Measurements from ENCODE around the gene LRRC32. TPM values are rescaled to one million over a fixed set of nuclear protein-coding genes. Genes with fewer than 3 reads are reported as not detected.

The LRRC32 gene
- polyA plus RNA-seq, 1 donor (not counting 4 experiments of a cell fraction or from before 2014, with no cell fraction given) = not detected

DNA sequence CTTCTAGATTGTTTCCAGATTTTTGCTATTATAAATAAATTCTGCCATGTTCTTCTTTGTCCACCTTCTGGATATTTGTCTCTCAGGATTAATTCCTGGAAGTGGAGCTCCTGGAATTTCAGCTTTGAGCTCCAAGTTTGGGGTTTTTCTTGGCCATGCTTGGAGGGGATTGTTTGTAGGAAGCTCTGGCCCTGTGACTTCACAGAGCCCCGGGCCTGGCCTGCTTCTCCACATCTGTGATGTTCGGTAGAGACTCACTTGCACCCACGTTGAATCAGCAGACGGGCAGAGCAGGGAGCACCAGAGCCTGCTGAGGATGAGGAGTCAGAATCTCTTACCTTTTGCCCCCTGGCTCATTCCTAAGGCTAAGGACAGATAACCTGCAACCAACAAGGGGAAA lies 35.7 kb downstream of the LRRC32 start:
- no peak for FAIRE-seq
- no peak for DNase-seq (ENCODE audit: low read depth, low spot score)
- TF ChIP-seq, protein P1, sequence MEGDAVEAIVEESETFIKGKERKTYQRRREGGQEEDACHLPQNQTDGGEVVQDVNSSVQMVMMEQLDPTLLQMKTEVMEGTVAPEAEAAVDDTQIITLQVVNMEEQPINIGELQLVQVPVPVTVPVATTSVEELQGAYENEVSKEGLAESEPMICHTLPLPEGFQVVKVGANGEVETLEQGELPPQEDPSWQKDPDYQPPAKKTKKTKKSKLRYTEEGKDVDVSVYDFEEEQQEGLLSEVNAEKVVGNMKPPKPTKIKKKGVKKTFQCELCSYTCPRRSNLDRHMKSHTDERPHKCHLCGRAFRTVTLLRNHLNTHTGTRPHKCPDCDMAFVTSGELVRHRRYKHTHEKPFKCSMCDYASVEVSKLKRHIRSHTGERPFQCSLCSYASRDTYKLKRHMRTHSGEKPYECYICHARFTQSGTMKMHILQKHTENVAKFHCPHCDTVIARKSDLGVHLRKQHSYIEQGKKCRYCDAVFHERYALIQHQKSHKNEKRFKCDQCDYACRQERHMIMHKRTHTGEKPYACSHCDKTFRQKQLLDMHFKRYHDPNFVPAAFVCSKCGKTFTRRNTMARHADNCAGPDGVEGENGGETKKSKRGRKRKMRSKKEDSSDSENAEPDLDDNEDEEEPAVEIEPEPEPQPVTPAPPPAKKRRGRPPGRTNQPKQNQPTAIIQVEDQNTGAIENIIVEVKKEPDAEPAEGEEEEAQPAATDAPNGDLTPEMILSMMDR (optimal IDR thresholded peaks at IDR 0.05 in 1 of 3, IDR thresholded peaks at IDR 0.05 in 1 of 3, conservative IDR thresholded peaks at IDR 0.05 in 1 of 3; ENCODE audit: extremely low read depth in 1 of 3, insufficient read depth in 2 of 3, low read length in 3 of 3) = no peak
- TF ChIP-seq EZH2 (IDR thresholded peaks at IDR 0.05; ENCODE audit: low read length) = no peak
- H3K9me1 ChIP-seq (ENCODE audit: control insufficient read depth, extremely low read depth, insufficient read depth, low read length) = no peaks in the 10 kb centered on the region
- H3K27me3 ChIP-seq (ENCODE audit: control insufficient read depth, extremely low read depth, insufficient read depth, low read length) = peaks cover 13% of the 10 kb centered on the region
- no peaks in the 10 kb centered on the region for H3K36me3 ChIP-seq (ENCODE audit: control insufficient read depth in 2 of 2, extremely low read depth in 1 of 2, insufficient read depth in 2 of 2, low read length in 2 of 2)
- H3K9ac ChIP-seq (ENCODE audit: control insufficient read depth, extremely low read depth, insufficient read depth, low read length) = no peak overlapping the region
- no peak overlapping the region for H3K27ac ChIP-seq (ENCODE audit: control insufficient read depth, insufficient read depth, low read length)
- no peaks in the 10 kb centered on the region for H3K79me2 ChIP-seq (ENCODE audit: control insufficient read depth, insufficient read depth, low read length)
- H3K4me3 ChIP-seq (ENCODE audit: control insufficient read depth in 2 of 3, extremely low read depth in 1 of 3, insufficient read depth in 2 of 3, low read depth in 1 of 3, low read length in 3 of 3) = no peak overlapping the region
- dilution Hi-C loops (cut with MboI; ENCODE audit: extremely low pct_ligation_motif_present, low sequenced_read_pairs) = no loop called here
- H2AFZ ChIP-seq (ENCODE audit: control insufficient read depth, low read length) = no peak overlapping the region
- no peaks in the 10 kb centered on the region for H3K9me3 ChIP-seq (ENCODE audit: control insufficient read depth, low read depth, low read length)
- H3K4me1 ChIP-seq (ENCODE audit: control insufficient read depth, extremely low read depth, insufficient read depth, low read length) = peaks cover 4% of the 10 kb centered on the region
- no peak overlapping the region for H3K4me2 ChIP-seq (ENCODE audit: control insufficient read depth, extremely low read depth, insufficient read depth, low read depth, low read length)
- H4K20me1 ChIP-seq (ENCODE audit: control insufficient read depth, extremely low read depth, insufficient read depth, low read length) = no peaks in the 10 kb centered on the region

DNA sequence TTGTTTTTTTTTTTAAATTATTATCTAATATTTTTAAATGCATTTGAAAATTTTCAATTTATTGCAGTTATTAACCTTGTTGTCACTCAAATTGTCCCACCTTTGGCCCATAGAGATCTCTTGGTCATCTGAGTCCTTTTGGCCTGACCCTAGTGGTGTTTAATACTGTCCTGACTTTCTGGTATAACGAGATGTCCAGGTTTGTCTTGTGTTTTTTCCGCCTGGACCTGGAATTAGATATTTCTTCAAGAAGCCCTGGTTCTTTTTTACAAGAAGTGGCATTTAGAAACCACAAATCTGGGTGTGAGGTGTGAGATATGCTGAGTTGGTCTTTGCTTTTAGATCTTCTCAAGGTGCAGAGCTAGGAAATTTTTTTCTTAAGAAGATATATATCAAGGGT lies 38.1 kb downstream of the LRRC32 start:
- Histone ChIP-seq H3K27ac (ENCODE audit: control insufficient read depth, insufficient read depth, low read length) (no peak overlapping the region), H3K9me3 (ENCODE audit: control insufficient read depth, low read depth, low read length) (no peaks in the 10 kb centered on the region), H3K4me2 (ENCODE audit: control insufficient read depth, extremely low read depth, insufficient read depth, low read depth, low read length) (no peak overlapping the region), H3K79me2 (ENCODE audit: control insufficient read depth, insufficient read depth, low read length) (no peaks in the 10 kb centered on the region), H3K36me3 (ENCODE audit: control insufficient read depth in 2 of 2, extremely low read depth in 1 of 2, insufficient read depth in 2 of 2, low read length in 2 of 2) (no peaks in the 10 kb centered on the region), H3K4me3 (ENCODE audit: control insufficient read depth in 2 of 3, extremely low read depth in 1 of 3, insufficient read depth in 2 of 3, low read depth in 1 of 3, low read length in 3 of 3) (no peak overlapping the region), H3K9ac (ENCODE audit: control insufficient read depth, extremely low read depth, insufficient read depth, low read length) (no peak overlapping the region), H2AFZ (ENCODE audit: control insufficient read depth, low read length) (no peak overlapping the region), H3K4me1 (ENCODE audit: control insufficient read depth, extremely low read depth, insufficient read depth, low read length) (peaks cover 4% of the 10 kb centered on the region), H3K27me3 (ENCODE audit: control insufficient read depth, extremely low read depth, insufficient read depth, low read length) (peaks cover 8% of the 10 kb centered on the region), H4K20me1 (ENCODE audit: control insufficient read depth, extremely low read depth, insufficient read depth, low read length) (no peaks in the 10 kb centered on the region), H3K9me1 (ENCODE audit: control insufficient read depth, extremely low read depth, insufficient read depth, low read length) (no peaks in the 10 kb centered on the region)
- DNase-seq (ENCODE audit: low read depth, low spot score) (no peak), FAIRE-seq (no peak)
- dilution Hi-C loops (cut with MboI; ENCODE audit: extremely low pct_ligation_motif_present, low sequenced_read_pairs) = no loop called here
- no peak for TF ChIP-seq EZH2 (IDR thresholded peaks at IDR 0.05; ENCODE audit: low read length)
- TF ChIP-seq, protein P1 (optimal IDR thresholded peaks at IDR 0.05 in 1 of 3, IDR thresholded peaks at IDR 0.05 in 1 of 3, conservative IDR thresholded peaks at IDR 0.05 in 1 of 3; ENCODE audit: extremely low read depth in 1 of 3, insufficient read depth in 2 of 3, low read length in 3 of 3) = no peak

Data from keratinocyte (primary cell).